AG09319 (cell line): ENCODE results near the gene HAUS7.

ENCODE experiments used
- DNase-seq: peaks from one replicate; pipeline ENCODE4 v3.0.0-alpha.2; 2010; ENCODE audit warnings: low read depth; ENCODE audit errors: extremely low read depth
- TF ChIP-seq, protein P1 (sequence below): IDR thresholded peaks from 2 replicates; pipeline ENCODE4 v1.5.1; 2011; ENCODE audit warnings: low read depth, mild to moderate bottlenecking, inconsistent platforms, low read length, moderate library complexity

HAUS7 gene

DNA sequence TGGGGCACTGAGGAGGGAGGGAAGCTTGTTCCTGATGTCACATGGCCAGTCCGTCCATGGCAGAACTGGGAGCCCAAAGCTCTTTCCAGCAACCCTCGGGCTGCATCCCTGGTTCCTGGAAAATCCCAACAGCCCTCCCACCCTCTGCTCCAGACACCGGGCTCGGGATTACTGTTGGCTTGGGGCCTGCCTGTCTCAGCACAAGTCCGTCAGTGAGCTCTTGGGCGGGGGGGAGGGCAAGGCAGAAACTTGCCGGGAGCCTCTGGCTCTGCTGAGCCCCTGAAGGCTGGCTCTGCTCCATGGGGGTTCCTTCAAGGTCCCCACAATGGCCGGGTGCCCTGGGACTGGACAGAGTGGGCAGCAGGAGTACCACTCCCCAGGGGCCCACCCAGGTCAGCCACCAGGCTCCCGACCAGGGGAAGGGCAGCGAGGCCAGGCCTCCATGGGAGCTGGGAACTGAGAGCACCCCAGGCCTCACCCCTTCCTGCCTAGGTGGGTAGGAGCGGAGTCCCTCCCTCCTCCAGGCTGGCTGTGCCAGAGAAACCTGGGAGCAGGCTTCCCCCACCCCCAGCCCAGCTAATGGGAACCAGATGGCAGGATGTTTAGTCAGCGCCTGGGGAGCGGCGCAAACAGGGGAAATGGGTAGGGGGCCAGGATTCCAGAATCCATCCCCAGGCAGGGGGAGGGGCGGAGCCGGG is 6.4 kb upstream of the HAUS7 start:
- DNase-seq, result no peak
- TF ChIP-seq, protein P1, sequence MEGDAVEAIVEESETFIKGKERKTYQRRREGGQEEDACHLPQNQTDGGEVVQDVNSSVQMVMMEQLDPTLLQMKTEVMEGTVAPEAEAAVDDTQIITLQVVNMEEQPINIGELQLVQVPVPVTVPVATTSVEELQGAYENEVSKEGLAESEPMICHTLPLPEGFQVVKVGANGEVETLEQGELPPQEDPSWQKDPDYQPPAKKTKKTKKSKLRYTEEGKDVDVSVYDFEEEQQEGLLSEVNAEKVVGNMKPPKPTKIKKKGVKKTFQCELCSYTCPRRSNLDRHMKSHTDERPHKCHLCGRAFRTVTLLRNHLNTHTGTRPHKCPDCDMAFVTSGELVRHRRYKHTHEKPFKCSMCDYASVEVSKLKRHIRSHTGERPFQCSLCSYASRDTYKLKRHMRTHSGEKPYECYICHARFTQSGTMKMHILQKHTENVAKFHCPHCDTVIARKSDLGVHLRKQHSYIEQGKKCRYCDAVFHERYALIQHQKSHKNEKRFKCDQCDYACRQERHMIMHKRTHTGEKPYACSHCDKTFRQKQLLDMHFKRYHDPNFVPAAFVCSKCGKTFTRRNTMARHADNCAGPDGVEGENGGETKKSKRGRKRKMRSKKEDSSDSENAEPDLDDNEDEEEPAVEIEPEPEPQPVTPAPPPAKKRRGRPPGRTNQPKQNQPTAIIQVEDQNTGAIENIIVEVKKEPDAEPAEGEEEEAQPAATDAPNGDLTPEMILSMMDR, result no peak

DNA sequence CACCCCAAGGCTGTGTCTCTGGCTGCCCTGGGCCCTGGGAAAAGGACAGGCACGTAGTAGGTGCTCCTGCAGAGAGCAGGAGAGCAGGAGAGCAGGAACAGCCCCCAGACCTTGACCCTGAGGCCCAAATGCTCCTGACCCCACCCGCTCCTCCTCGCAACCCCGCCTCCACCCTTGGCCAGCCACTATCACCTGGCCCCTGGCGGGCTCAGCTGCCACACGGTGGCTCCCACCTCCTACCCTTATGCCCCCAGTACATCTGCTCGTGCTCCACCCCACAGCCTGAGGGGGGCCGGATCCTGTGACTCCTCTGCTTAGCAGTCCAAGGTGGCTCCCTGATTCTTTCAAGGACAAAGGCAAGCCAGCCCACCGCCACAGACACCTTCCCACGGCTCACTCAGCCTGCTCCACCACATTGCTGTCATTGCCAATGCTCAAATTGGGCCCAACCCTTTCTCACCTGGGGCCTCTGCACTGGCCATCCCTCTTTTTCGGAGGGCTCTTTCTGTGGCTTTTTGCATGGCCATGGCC is 5.4 kb upstream of the HAUS7 start:
- no peak for DNase-seq
- TF ChIP-seq, protein P1, result no peak

DNA sequence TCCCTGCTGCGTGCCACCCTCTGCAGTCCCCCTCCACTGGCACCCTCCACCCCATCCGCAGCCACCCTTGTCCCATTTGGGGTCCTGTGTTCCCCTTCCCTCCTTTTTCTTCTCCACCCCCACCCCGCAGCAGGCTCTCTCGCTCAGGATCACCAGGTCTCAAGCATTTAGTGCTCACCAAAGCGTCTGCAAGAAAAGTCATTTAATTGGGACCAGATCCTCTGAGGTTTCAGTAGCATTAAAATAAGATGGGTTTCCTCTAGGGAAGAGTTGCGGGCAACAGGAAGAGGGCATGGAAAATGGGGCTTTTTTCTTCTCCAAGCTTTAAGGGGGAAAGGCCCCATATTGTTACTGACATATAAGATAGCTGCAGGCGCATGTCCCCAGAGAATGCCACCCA is 4.9 kb upstream of the HAUS7 start:
- DNase-seq, result no peak
- TF ChIP-seq, protein P1, result no peak

DNA sequence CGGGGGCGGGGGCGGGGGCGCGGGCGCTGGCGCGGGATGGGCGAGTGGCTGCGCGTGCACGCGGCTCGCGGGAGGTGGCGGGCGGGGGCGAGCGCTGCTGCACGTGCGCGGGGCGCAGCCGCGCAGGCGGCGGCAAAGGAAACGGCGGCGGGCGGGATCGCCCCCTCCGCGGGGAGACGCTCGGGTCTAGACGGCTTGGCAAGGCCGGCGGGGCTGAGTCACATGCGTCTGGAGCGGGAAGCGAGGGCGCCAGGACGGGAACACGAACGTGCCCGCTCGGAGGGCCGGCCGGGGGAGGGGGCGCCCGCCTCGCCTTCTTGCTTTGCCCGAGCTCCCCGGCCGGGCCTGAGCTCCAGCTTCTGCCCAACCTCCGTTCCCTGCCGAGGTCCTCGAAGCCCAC is 4.3 kb upstream of the HAUS7 start:
- DNase-seq, result no peak
- TF ChIP-seq, protein P1, result no peak

DNA sequence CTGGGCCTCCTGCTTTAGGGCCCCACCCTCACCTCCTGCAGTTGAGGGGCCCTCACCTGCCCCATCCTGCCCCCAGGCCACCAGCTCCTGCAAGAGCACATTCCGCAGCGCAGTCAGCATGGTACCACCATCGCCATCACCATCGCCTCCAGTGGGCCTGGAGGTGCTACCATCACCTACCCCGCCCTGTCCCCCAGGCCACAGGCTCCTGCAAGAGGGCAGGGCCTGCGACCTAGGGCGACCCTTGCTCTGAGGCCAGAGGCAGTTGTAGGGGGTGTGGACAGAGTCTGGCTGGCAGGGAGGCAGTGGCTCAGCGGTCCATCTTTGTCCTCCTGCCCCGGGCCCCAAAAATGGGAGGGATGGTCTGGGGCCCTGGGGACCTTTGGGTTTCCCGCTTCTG is 3.9 kb upstream of the HAUS7 start:
- no peak for DNase-seq
- TF ChIP-seq, protein P1, result no peak

DNA sequence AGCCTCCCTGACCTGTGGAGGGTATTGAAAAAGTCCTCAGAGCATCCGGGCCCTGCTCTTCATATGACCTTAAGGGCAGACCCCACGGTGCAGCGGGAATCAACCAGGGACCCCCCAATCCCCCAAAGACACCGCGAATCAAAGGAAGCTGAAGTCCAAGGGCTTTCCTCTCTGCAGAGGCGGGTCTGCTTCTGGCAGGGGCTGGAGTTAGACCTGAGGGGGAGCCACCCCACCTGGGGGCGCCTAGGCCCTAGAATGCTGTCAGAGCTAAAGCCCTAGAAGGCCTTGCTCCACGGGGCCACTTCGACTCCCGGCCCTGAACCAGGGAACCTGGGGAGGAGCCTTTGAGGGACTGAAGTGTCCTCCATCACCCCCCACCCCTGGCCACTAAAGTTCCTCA is 2.8 kb upstream of the HAUS7 start:
- no peak for DNase-seq
- TF ChIP-seq, protein P1, result no peak

DNA sequence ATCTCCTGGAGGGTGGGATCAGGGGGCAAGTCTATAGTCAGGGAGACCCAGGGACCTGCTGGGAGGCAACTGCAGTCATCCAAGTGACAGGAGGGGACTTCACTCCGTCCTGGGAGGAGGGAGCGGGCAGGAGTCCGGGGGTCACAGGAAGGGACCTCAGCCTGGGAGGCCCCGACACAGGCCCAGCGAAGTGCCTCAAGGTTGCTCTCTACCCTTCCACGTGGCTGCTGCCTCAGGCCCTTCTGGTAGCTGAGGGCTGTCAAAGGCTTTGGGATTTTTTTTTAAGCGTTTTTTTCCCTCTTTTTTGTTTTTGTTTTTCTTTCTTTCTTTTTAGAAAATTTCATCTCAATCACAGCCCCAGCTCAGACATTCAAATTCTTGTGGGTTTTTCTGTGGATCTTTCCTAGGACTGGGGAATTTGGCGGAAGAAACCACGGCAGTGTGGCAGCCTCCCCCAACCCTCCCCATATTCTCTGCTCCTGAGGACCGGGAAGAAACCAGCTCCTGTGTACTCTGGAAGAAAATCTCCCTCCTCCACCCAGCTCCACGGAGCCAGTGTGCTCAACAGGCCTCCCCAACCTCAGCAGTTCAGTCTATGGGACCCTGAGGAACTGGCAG is 1.4 kb upstream of the HAUS7 start:
- TF ChIP-seq, protein P1, result no peak
- no peak for DNase-seq
